Activated naive CD4-positive, alpha-beta T cell treated with anti-CD3 and anti-CD28 coated beads, Interleukin-2, amount 50 U/mL, for 72 hours (primary cell): ENCODE results near the gene ZBTB11. TPM values are rescaled to one million over a fixed set of nuclear protein-coding genes. Genes with fewer than 3 reads are reported as not detected.
"Not testable (repeated sequence)": the region's sequence is repeated elsewhere in the genome, so short reads cannot be mapped to it uniquely, and the experiment has no call there.

Experiments
- ATAC-seq, 2 donors: fragments of 150-1000 bp; cut with Tn5 transposase; 2 replicates each; pipeline ENCODE4 v1.10.0; 2021; ENCODE audit warnings: mild to moderate bottlenecking in 2 of 2, moderate library complexity in 2 of 2
- DNase-seq, 2 donors: peaks; one replicate each; pipeline ENCODE4 v3.0.0; 2021 to 2022; ENCODE audit warnings: low spot score in 2 of 2
- H3K27ac Mint-ChIP-seq, 2 donors: one replicate each; pipeline ENCODE4 v1.8.0; 2022; ENCODE audit warnings: mild to moderate bottlenecking in 2 of 2, mixed read lengths in 2 of 2
- H3K36me3 Mint-ChIP-seq, 2 donors: one replicate each; pipeline ENCODE4 v1.8.0; 2022; ENCODE audit warnings: mixed read lengths in 2 of 2
- H3K9me3 Mint-ChIP-seq, 2 donors: one replicate each; pipeline ENCODE4 v1.8.0; 2022; ENCODE audit warnings: mixed read lengths in 2 of 2
- total RNA-seq, 2 donors: library from RNA; stranded (reverse); gene quantifications; one replicate each; pipeline ENCODE4 v1.2.3, GENCODE V29; 2022

Gene ZBTB11
- total RNA-seq, 2 donors from 2014 or later, result 22.7 to 48.1 TPM

DNA sequence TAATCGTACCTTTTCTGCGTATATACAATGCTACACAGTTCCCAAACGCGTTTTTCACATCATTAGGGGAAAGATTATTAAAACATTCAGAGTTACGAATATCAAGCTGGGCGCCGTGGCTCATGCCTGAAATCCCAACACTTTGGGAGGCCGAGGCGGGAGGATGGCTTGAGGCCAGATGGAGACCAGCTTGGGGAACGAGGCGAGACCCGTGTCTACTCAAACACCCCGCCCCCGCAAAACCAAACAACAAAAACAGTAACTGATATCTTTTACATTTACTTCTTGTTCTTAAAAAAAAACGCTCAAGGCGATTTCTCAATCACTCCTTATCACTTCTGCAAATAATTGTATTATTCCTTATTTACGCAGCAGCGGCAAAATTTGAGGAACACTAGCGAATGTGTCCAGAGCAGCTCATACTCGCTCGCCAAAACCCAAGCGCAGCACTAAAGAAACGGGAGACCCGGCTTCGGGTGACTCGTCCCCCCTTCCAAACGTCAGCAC, 1.2 kb downstream of the ZBTB11 start:
- Mint-ChIP-seq H3K9me3 (no peaks in the 10 kb centered on the region), H3K36me3 (peaks cover 29 to 49% of the 10 kb centered on the region in 2 donors), H3K27ac (peak overlapping the region; percentile 94 to 98)
- ATAC-seq, result no peak
- no peak for DNase-seq

DNA sequence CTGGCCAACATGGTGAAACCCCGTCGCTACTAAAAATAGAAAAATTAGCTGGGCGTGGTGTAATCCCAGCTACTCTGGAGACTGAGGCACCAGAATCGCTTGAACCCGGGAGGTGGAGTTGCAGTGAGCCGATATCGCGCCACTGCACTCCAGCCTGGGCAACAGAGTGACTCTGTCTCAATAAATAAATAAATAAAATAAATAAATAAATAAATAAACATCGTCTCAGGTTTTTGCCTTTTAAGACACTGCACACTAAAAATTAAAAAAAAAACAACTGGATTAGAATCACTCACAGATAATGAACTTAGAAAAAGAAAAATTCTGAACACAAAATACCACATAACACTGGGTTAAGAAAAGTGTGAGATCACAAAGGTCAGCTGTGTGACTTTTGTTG, 2.4 kb downstream of the ZBTB11 start:
- ATAC-seq, result no peak
- H3K27ac Mint-ChIP-seq, result no peak overlapping the region
- H3K36me3 Mint-ChIP-seq, result peaks cover 29 to 39% of the 10 kb centered on the region in 2 donors
- H3K9me3 Mint-ChIP-seq, result no peaks in the 10 kb centered on the region
- no peak for DNase-seq

DNA sequence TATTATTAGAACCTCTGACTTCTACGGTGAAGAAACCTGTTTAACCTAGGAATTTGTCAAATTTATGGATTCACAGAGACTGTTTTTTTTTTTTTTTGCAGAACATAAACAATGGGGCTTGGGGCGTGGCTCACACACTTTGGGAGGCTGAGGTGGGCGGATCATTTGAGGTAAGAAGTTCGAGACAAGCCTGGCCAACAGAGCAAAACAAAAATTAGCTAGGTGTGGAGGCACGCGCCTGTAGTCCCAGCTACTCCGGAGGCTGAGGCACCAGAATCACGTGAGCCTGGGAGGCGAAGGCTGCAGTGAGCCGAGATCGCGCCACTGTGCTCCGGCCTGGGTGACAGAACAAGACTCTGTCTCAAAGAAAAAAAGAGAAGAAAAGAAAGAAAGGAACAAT, 3.0 kb downstream of the ZBTB11 start:
- no peak for ATAC-seq
- Mint-ChIP-seq H3K9me3 (no peaks in the 10 kb centered on the region), H3K36me3 (peaks cover 29 to 39% of the 10 kb centered on the region in 2 donors), H3K27ac (peak overlapping the region; percentile 51 to 85)
- no peak for DNase-seq

DNA sequence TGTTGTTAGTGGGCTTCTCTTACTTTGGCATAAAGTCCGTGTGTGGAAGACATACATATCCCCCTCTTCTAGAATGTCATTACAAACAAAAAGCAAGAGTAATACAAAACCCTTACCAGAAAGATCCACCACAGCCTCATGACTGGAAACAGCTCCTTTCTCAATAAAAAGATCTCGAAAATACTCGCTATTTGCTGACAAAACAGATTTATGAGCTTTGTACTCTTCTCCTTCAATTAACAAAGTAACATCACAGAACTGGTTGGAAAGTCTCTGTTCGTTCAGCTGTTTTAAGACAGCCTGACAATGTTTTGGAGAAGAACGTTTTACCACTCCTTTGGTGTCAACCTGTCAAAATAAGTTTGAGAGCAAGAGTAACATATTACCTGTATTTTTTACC, 5.9 kb downstream of the ZBTB11 start:
- no peak overlapping the region for H3K27ac Mint-ChIP-seq
- no peak for ATAC-seq
- H3K9me3 Mint-ChIP-seq, result no peaks in the 10 kb centered on the region
- peaks cover 23 to 39% of the 10 kb centered on the region in 2 donors for H3K36me3 Mint-ChIP-seq
- DNase-seq, result no peak

DNA sequence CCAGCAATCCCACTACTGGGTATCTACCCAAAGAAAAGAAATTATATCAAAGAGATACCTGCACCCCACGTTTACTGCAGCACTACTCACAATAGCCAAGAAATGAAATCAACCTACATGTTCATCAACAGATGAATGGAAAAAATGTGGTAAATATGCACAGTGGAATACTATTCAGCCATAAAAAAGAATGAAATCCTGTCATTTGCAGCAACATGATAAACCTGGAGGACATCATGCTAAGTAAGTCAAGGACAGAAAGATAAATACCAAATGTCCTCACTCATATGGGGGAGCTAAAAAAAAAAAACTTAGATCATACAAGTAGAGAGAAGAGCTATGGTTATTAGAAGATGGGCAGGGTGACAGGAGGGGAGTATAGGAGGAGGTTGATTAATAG, 9.1 kb downstream of the ZBTB11 start:
- DNase-seq (no peak), ATAC-seq (no peak)
- H3K9me3 Mint-ChIP-seq, result no peaks in the 10 kb centered on the region
- H3K27ac Mint-ChIP-seq, result no peak overlapping the region
- peaks cover 21 to 30% of the 10 kb centered on the region in 2 donors for H3K36me3 Mint-ChIP-seq

DNA sequence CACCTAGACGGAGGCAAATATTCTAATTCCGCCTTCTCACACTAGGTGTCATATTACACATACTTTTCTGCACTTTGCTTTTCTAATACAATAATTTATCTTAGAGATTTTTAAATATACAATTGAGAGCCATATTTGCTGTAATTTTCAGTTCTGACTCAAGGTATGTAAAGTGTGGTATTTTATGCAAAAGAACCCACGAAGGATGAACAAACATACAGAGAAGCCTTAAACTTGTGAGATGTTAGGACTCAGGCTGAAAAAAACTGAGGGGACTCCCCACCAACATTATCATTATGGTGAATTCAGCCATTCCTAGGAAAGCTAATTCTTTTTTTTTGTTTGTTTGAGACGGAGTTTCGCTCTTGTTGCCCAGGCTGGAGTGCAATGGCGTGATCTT, 9.6 kb downstream of the ZBTB11 start:
- Mint-ChIP-seq H3K36me3 (peaks cover 21 to 29% of the 10 kb centered on the region in 2 donors), H3K27ac (no peak overlapping the region), H3K9me3 (no peaks in the 10 kb centered on the region)
- ATAC-seq (no peak), DNase-seq (no peak)

DNA sequence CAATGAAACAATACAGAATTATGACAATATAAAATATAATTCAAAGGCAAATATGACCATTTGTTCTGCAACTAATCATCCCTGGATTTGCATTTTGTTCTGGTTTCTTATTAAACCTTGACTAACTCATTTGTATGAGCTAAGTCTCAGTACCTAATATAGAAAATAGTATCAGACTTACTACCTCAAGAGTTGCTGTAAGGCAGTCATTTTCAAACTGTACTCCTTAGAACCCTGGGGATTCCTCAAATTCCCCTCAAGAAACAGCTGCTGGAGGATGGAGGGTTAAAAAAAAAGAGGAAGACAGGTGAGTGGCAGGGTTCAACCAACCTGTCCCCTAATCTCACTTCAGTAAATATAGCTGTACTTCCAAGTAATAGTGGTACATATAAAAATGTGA, 11.1 kb downstream of the ZBTB11 start:
- Mint-ChIP-seq H3K9me3 (no peaks in the 10 kb centered on the region), H3K27ac (peak overlapping the region in 1 of 2 donors; percentile 10), H3K36me3 (peaks cover 15 to 18% of the 10 kb centered on the region in 2 donors)
- ATAC-seq (no peak), DNase-seq (no peak)

DNA sequence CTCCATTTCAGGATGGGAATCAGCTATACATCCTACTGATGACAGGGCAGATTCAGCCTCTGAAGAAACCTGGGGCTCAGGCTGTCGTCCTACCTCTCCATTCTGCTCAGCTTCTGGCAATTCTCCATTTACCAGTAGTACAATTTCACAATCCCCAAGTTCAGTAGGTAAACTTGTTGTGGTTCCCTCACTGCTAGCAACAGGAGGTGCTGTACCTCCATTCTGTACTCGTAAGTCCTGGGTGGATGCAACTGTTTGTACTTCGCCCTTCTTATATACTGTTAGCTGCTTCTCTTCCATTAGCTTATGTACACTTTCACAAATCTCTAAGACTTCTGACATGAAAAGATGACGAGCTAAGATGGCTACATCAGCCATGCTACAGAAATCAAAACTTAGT, 11.6 kb downstream of the ZBTB11 start:
- H3K27ac Mint-ChIP-seq, result no peak overlapping the region
- no peak for ATAC-seq
- no peaks in the 10 kb centered on the region for H3K9me3 Mint-ChIP-seq
- peaks cover 12 to 21% of the 10 kb centered on the region in 2 donors for H3K36me3 Mint-ChIP-seq
- DNase-seq, result no peak

DNA sequence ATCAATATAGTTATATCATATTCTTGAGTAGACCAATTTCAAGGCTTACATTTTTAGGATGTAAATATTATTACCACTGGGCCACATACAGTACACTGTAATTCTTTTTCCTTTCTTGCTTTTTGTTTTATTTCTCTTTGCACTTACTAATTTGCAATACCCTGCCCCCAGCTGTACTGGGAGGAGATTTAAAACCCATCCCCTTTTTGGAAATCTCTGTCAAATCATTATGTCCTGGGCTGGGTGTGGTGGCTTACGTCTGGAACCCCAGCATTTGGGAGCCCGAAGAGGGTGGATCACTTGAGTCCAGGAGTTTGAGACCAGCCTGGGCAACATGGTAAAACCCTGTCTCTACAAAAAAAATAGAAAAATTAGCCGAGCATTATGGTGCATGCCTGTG, 16.2 kb downstream of the ZBTB11 start:
- ATAC-seq (no peak), DNase-seq (no peak)
- Mint-ChIP-seq H3K36me3 (peaks cover 17 to 18% of the 10 kb centered on the region in 2 donors), H3K9me3 (no peaks in the 10 kb centered on the region), H3K27ac (no peak overlapping the region)

DNA sequence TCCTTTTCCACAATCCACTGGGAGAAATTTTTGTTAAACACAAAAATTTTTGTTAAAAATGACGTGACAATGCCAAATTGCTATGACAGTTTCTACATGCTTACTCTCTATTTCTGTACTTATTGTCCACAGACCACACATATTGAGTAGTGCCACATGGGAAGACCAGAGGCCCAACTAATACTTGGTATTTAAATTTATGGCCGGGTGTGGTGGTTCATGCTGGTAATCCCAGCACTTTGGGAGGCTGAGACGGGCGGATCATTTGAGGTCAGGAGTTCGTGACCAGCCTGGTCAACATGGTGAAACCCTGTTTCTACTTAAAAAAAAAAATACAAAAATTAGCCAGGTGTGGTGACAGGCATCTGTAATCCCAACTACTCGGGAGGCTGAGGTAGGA, 20.3 kb downstream of the ZBTB11 start:
- no peak for DNase-seq
- Mint-ChIP-seq H3K36me3 (peaks cover 13 to 41% of the 10 kb centered on the region in 2 donors), H3K9me3 (no peaks in the 10 kb centered on the region), H3K27ac (peak overlapping the region in 1 of 2 donors; percentile 29)
- no peak for ATAC-seq

DNA sequence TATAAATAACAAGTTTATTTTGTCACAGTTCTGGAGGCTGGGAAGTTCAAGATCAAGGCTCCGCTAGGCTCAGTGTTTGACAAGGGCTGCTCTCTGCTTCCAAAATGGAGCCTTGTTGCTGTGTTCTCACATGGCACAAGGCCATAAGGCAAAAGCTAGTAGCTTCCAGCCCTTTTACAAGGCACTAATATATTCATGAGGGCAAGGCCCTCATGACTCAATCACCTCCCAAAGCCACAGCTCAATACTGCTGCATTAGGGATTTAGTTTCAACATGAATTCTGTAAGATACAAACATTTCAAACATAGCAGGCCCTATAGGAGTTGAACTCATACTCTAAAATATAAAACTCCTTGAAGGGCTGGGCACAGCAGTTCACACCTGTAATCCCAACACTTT, 30.2 kb downstream of the ZBTB11 start:
- H3K27ac Mint-ChIP-seq, result peak overlapping the region in 1 of 2 donors; percentile 93
- peaks cover 6 to 11% of the 10 kb centered on the region in 2 donors for H3K36me3 Mint-ChIP-seq
- DNase-seq (no peak), ATAC-seq (no peak)
- no peaks in the 10 kb centered on the region for H3K9me3 Mint-ChIP-seq

DNA sequence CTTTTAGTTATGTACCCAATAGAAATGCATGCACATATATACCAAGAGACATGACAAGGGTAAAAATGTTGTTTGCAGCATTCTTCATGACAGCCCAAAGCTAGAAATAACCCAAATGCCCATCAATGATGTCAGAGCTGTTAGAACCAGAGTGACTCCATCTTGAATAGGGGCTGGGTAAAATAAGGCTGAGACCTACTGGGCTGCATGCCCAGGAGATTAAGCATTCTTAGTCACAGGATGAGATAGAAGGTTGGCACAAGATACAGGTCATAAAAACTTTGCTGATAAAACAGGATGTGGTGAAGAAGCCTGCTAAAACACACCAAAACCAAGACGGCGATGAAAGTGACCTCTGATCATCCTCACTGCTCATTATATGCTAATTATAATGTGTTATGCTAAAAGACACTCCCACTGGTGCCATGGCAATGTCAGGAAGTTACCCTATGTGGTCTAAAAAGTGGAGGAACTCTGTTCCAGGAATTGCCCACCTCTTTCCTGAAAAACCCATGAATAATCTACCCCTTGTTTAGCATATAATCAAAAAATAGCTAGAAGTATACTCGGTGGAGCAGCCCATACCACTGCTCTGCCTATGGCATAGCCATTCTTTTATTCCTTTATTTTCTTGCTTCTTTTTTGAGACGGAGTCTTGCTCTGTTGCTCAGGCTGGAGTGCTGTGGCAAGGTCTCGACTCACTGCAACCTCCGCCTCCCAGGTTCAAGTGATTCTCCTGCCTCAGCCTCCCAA, 32.9 kb downstream of the ZBTB11 start:
- Mint-ChIP-seq H3K36me3 (peaks cover 0 to 7% of the 10 kb centered on the region in 2 donors), H3K9me3 (no peaks in the 10 kb centered on the region), H3K27ac (peak overlapping the region; percentile 77 to 93)
- peak; percentile 85 to 92 for ATAC-seq
- peak in 1 of 2 donors; percentile 29 for DNase-seq

DNA sequence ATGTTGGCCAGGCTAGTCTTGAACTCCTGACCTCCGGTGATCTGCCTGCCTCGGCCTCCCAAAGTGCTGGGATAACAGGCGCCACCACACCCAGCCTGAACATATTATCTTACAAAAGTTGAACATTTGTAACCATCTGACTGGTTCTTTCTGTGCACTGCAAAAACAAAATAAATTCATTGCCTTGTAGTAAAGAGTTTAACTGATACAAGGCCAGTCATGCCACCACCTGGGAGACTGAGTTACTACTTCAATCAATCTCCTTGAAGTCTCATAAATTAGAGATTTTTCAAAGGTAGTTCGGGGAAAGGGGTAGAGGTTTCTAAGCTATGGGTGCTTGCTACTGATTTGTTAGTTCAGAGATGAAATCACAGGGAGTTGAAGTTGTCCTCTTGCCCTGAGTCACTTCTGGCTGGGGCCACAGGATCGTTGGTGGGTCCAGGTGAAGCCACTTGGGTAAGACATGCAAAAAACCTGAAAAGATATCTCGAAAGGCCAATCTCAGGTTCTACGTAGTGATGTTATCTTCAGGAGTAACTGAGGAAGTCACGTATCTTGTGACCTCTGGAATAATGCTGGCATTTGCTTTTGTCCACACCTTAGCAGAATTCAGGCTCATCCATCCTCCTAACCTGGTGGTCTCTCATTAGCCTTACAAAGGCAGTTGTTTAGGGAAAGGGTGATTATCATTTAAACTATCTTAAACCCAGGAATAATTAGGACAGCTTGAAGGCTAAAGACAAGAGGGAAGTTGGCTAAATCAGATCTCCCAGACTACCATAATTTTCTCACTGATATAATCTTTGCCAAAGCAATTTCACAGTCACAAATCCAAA, 33.7 kb downstream of the ZBTB11 start:
- DNase-seq (no peak), ATAC-seq (no peak)
- peaks cover 0 to 7% of the 10 kb centered on the region in 2 donors for H3K36me3 Mint-ChIP-seq
- no peaks in the 10 kb centered on the region for H3K9me3 Mint-ChIP-seq
- peak overlapping the region; percentile 77 to 93 for H3K27ac Mint-ChIP-seq

DNA sequence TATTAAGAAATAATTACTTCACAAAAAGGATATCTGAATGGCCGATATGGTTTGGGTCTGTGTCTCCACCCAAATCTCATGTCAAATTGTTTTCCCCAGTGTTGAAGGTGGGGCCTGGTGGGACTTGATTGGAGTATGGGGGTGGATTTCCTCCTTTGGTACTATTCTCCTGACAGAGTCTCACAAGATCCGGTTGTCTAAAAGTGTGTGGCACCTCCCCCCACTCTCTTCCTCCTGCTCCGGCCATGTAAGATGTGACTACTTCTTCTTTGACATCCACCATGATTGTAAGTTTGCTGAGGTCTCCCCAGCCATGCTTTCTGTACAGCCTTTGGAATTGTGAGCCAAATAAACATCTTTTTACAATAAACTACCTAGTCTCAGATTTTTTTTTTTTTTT, 34.5 kb downstream of the ZBTB11 start:
- H3K36me3 Mint-ChIP-seq, result peaks cover 0 to 7% of the 10 kb centered on the region in 2 donors
- peak overlapping the region; percentile 59 to 93 for H3K27ac Mint-ChIP-seq

DNA sequence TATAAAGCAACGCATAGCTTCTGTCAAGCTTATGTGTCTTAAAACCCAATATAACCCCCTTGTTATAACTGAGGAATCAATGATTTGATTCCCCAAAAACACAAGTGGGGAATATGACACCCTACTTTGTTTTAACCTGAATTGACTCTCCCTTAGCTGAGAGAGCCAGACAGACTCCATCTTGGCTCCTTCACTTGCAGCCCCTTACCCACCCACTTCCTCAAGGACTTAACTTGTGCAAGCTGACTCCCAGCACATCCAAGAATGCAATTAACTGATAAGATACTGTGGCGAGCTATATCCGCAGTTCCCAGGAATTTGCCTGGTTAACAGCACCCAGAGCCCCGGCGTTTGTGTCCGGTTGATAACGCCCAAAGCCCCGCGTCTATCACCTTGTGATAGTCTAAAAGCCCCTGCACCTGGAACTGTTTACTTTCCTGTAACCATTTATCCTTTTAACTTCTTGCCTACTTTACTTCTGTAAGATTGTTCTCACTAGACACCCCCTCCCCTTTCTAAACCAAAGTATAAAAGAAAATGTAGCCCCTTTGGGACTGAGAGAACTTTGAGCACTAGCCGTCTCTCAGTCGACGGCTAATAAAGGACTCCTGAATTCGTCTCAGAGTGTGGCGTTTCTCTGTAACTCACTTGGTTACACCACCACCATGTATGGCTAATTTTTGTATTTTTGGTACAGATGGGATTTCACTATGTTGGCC, 35.4 kb downstream of the ZBTB11 start:
- DNase-seq, H3K36me3 Mint-ChIP-seq, ATAC-seq, H3K27ac Mint-ChIP-seq, H3K9me3 Mint-ChIP-seq: not testable (repeated sequence)

More for the DNA sequence above, 34.5 kb downstream of the ZBTB11 start:
- no peak for DNase-seq
- ATAC-seq, result no peak
- H3K9me3 Mint-ChIP-seq, result no peaks in the 10 kb centered on the region

DNA sequence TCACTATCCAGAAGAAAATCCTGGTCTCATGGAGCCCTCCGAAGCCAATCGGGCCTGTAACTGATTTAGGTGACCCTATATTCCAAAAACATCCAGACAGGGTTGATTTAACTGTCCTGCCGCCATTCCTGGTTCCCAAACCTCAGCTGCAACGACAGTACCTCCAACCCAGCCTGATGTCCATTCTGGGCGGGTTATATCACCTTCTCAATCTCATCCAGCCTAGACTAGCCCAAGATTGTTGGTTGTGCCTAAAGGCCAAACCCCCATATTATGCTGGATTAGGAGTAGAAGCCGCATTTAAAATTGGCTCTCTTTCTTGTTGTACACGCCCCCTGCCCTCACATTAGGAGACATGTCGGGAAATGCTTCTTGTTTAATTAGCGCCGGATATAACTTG, 36.7 kb downstream of the ZBTB11 start:
- no peaks in the 10 kb centered on the region for H3K36me3 Mint-ChIP-seq
- ATAC-seq (no peak), DNase-seq (no peak)
- H3K9me3 Mint-ChIP-seq, result no peaks in the 10 kb centered on the region
- H3K27ac Mint-ChIP-seq, result no peak overlapping the region
